HTERT RPE-1 (cell line): ENCODE data around the gene PPT2.
"Not testable (repeated sequence)": the region's sequence is repeated elsewhere in the genome, so short reads cannot be mapped to it uniquely, and the experiment has no call there.

Source experiments
- in situ Hi-C: fragments of 300-500 bp; cut with MboI; formaldehyde crosslinking; loops from 4 replicates; pipeline ENCODE4 v1.14.3; 2020; ENCODE audit warnings: low sequenced_read_pairs

Gene PPT2

DNA sequence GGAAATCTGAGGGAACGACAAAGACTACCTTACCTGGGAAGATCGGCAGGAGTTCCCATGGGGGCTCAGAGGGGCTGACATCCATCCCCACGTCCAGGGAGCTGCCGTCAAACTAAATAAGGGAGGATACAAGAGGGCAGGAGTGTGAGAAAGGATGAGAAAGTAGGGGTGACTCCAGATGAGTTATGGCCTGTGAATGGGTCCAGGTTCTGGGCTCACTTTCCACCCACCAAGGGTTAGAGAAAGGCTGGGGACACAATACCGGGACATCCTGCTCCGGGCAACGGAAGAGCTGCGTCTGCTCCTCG is 26.6 kb upstream of the PPT2 start:
- in situ Hi-C loops: no loop called here

DNA sequence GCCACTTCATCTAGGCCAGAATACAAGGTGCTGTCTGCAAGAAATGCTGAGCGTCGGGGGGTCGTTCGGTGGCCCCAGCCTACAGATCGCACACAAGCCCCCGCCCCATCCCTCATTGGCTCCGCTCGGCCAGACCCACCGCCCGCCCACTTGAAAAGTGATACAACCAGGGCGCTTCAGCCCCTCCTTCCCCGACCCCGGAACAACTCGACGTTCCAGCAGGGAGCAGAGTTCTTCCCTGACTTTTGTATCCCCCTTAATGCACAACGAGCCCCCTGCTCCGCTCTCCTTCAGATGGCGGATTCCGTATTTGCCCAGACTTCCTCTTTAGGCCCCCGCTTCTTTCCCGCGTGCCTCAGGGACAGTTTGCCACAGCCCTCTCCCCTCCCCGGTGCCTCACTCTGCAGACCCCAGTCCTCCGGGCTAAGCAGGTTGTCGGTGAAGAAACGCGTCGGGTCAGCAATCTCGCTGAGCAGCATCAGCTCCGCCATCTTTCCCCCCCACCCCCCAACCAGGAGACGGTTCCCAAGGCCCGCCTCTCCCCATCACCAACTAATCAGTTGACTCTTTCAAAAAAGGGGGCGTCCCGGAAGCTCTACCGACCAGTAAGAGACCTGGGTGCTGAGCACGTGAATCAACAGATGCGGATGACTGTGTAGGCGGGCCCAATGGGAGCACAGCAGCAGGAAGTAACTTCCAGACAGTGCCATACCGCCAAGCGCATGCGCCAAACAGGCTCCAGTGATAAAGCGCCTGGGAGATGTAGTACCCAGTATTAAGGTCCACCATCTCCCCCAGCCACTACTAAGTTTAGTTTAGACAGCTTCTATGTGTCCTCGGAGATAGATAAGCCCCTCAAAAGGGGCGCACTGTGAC is 26.0 kb upstream of the PPT2 start, which contains the start of gene ATF6B:
Gene ATF6B (minus strand): TSS at position 530 of the 876 bp plus-strand sequence. CDS start 39 bp downstream, at position 491.
- in situ Hi-C loops: no loop called here

DNA sequence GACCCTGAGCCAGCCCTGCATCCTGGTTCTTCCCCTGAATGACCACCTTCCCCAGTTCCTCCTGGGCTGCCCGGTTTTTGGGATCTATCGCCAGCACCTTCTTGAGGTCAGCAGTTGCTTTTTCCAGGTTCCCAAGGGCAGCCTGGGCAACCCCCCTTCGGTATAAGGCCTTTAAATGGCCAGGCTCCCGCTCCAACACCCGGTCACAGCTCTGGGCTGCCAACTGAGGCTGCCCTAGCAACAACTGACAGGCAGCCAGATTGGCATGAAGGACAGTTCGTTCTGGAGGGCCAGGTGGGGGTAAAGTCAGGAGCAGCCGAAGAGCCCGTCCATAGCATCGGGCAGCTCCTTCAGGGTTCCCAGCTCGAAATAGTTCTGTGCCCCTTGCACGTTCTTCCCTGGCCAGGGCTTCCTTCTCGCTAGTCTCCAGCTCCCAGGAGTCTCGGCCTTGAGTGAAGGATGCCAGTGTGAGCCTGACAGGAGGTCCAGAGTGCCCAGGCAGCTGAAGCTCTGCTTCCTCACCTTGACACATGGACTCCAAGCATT is 25.1 kb upstream of the PPT2 start:
- in situ Hi-C loops: no loop called here

DNA sequence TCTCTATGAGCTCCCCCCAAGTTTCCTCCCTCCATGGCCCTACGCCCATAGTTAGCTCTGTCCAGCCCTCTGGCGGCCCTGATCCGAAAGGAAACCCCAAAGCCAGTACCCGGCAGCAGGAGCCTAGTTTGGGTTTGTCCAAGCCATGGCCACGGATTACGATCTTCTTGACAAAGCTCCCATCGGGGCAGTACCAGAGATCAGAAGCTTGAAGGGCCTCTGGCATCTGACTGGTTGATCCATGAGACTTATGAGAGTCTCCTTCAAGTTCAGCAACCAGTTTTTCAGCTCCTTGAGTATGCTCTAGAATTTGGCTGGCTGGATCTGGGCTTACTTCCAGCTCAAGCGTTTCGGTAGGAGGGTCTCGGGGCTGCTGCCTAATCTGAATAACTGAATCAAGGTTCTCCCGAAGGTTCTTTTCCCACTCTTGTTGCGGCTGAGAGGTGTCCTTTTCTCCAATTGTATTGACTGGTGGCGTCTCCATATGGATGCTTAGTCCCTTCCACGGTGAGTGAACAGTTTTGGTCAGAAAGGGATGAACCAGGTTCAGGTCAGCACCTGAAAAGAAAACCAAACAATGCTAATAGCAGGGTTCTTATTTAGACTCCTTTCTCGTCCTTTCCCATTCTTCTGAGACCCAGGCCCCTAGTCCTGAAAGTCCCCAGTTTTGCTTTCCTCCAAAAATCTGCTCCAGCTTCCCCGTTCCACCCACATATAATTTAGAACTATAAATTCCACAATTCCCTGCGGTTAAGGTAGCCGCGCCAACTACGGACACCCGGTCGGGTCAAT is 24.4 kb upstream of the PPT2 start:
- in situ Hi-C loops: no loop called here

DNA sequence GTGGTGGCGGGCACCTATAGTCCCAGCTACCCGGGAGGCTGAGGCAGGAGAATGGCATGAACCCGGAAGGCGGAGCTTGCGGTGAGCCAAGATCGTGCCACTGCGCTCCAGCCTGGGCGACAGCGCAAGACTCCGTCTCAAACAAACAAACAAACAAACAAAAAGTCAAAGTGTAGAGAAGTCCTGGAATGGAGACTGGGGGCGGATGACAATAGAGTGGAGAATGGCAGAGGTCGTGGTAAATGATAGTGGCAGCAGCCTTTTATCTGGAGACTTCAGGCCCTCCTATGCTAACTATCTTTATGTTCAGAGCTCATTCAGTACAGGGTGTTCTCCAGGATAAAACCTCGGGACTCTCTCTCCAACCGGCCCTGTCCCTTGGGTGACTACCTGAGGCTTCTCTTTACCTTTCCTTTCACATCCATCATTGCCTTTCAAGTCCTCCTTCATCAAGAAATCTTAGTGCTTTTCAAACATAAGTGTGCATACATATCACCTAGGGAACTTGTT is 22.4 kb upstream of the PPT2 start:
- in situ Hi-C loops: no loop called here

DNA sequence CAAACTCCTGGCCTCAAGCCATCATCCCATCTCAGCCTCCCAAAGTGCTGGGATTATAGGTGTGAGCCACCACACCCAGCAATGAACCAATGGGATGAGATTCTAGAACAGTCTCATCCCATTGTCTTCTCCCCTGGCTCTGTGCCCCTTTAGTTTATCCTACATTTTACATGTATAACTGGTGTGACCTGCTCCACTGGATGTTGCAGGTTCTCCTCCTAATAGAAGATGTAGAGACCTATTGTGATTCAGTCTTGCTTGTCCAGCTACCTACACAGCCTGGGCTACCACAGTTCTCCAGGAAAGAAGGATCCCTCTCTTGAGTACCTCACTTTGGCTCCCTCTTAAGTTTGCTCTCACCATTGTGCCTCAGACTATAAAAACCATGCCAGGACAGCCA is 21.8 kb upstream of the PPT2 start:
- in situ Hi-C loops: no loop called here

DNA sequence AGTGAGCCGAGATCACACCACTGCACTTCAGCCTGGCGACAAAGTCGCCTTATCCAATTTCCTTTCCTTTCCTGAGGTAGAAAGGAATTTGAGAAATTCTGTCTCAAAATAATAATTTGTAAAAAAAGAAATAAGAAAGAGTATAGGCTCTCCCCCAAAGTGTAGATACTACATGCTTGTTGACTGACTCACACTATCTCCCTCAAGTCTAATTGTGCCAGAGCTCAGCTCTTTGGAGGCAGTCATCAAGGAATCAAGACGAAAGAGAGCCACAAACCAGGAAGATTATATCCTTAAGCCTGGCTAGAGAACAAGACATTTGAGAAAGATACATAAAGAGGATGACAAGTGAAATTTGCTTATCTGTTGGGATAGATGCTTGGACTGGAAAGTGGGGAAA is 20.2 kb upstream of the PPT2 start:
- in situ Hi-C loops: no loop called here

DNA sequence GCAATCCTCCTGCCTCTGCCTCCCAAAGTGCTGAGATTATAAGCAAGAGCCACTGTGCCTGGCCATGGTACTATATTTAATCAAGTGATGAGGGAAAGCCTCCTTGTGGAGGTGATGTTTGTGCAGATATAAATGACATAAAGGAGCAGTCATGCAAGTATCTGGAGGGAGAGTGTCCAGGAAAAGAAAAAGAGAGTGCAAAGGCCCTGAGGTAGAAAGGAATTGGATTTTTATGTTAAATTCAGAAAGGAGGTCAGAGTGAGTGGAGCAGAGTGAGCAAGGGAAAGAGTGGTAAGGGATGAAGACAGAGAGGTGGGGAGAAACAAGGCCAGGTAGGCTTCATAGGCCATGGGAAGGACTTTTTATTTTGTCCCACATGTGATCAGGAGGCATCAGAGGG is 16.5 kb upstream of the PPT2 start:
- in situ Hi-C loops: no loop called here

DNA sequence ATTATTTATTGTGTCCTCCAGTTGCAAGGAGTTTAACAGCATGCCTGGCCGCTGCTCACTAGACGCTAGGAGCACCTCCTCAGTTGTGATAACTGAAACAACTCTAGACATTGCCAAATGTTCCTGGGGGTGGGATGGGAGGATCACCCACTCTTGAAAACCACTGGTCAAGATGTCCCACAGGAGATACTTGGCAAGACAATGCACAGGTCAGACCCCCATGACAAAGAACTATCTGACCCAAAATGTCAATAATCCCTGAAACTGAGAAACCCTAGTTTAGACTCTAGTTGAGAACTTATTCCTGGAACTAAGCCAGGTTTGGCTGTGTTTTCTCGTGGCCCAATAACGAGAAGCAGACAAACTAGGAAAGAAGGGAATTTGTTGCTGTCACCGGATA is 14.4 kb upstream of the PPT2 start:
- in situ Hi-C loops: no loop called here

DNA sequence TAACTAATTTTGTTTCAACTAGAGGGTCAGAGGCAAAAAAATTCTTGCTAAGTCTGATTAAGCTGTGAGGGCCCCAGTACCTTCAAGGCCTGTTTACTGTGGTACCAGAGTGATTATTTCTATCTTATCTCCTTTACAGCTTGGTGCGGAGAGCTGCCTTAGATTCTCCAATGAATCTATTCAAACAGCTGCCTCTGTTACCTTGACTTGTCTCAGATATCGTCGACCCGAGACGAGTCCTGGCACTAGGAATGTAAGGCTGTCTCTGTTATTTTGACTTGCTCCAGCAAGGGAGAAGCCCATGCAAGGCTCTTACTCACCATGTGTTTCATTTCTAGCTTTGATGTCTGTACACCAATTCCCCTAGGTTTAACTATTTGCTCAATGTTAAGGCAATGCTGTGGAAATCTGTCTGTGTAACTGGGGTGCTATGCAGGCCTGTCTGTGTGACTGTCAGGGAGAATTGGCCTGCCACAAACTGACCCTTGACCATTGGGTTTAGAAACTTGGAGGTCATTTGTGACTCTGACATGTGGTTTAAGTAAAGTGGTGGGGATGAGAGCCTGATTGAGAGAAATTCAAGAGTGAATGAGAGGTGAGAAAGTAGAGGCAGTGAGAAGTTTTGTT is 13.4 kb upstream of the PPT2 start:
- in situ Hi-C loops: no loop called here

DNA sequence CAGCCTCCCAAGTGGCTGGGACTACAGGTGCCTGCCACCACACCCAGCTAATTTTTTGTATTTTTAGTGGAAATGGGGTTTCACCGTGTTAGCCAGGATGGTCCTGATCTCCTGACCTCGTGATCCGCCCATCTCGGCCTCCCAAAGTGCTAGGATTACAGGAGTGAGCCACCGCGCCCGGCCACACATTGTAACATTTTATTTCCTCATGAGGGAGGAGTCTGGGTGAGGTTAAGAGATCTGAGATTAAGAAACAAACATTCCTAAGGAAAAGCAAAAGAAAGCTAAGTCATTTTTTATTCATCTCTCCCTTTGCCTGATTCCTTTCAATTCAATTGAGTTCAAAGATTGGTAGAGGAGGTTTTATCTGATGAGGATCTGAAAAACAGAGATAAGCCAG is 9.7 kb upstream of the PPT2 start:
- in situ Hi-C loops: not testable (repeated sequence)

DNA sequence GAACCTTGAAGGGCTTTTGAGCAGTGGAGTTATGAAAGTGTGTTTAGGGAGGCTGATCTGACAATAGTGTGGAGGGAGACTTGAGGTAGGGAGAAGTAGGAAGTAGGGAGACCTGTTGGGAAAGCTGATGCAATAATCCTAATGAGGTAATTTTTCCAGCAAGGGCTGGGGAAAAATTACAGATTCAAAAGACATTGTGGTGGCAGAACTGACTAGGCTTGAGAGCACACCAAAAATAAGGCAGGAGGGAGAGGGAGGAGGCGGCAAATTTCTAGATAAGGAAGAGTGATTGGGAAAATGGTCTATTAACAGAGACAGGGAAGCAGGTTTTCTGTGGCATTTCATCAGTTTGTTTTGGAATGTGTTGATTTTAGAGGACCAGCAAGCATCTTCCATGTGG is 7.7 kb upstream of the PPT2 start:
- in situ Hi-C loops: no loop called here

DNA sequence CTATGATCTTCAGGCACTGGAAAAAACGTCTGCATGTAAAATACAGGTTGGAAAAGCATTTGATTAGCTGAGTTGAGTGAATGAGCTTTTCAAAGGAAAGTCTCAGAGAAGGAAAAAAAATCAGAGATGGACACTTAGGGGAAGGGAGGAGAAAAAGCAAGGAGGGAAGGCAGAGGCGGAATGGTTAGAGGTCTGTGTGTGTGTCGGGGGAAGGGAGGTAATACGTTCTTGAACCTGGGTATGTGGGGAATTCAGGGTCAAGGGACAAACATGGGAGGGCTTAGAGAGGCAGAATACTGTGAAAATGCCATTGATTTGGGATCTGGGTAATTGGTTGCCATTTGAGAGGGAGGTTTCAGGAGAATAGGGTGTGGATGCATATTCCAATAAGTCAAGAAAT is 7.3 kb upstream of the PPT2 start:
- in situ Hi-C loops: no loop called here

DNA sequence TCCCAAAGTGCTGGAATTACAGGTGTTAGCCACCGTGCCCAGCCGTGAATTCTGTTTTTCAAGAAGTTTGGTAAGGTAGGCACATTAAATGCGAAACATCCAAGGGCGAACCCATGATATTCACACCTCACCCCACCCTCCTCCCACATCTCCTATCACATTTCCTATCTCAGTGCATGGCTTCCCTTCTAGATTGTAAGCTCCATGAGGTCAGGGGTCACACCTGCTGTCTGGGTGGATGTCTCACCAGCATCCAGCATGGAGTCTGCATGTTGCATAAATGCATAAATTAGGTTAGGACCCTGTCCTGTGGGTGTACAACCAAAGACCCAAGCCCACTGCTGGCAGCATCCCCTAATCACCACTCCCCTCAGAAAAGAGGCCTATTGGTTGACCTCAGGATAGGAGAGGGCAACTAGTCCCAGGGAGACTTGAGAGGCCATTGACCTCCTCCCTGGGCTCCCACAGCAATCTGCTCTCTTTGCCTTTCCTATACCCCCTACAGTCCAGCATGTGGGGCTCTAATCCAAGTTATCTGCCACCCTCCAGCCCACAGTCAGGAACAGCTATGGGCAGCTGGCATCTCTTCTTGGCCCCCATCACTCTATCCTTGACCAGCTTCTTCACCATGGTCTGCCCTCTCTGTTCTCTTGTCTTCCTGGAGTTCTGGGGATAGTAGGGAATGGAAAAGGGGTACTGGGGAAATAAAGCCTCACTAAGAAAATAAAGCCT is 6.4 kb upstream of the PPT2 start:
- in situ Hi-C loops: no loop called here

DNA sequence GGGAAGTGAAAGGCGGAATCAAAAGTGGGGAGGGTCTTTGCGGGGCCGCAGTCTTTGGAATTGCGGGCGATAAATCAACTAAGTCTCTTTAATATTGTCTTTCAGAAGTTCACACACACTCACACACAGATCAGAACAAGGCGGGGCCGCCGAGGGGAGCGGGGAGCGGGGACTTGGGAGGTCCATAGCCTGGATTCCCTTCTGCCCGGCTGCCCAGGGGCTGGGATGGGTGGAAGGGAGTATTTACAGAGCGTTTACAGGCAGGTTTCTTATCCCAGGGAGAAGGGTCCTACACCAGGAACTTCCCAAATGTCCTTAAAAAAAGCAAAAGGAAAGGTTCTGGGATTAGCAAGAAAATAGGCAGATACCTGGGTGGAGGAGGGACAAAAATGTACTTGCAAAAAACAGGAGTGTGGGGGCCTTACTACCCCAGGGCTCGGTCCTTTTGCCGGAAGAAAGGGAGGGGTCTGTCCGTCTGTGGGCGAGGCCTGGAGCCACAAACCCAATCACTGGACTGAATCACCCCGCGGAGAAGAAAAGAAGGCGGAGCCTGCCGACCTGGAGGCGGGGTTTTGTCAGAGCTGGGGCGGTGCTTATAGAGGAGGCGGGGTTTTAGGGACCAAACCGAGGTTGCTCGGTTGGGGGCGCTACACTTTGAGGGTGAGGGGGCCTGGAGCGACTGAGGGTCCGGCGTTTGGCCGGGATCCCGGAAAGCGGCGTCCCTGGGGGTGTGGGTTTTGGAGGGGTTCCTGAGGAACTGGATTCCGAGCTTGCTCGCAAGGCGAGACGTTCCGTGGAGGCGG is 5.5 kb upstream of the PPT2 start:
- in situ Hi-C loops: no loop called here

DNA sequence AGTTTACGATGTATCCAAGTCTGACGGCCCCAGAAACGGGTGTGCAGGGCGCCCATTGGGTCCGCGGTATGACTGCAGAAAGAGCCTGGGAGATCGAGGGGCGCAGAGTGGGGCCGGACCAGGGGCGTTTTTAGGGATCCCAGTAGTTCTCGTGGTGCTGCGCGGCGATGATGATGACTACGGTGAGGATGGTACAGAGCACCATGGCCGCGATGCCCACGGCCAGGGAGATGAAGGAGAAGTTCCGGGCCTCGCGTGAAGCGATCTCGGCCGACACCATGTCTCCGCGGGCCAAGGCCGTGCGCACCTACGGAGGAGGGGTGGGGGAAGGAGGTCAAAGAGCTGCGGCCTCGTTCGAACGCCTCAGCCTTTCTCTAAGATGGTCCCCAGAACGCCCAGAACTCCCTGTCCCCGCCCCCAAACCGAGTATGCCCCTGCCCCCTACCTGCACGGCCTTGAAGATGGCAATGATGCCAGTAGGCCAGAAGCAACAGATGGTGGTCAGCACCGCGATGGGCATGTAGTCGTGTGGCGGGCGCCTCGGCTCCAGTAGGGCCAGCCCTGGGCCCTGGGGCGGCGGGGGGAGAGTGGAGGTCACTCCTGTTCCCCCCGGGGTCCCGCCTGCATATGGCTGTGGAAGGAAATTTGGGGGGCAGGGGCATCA is 4.7 kb upstream of the PPT2 start:
- in situ Hi-C loops: no loop called here

DNA sequence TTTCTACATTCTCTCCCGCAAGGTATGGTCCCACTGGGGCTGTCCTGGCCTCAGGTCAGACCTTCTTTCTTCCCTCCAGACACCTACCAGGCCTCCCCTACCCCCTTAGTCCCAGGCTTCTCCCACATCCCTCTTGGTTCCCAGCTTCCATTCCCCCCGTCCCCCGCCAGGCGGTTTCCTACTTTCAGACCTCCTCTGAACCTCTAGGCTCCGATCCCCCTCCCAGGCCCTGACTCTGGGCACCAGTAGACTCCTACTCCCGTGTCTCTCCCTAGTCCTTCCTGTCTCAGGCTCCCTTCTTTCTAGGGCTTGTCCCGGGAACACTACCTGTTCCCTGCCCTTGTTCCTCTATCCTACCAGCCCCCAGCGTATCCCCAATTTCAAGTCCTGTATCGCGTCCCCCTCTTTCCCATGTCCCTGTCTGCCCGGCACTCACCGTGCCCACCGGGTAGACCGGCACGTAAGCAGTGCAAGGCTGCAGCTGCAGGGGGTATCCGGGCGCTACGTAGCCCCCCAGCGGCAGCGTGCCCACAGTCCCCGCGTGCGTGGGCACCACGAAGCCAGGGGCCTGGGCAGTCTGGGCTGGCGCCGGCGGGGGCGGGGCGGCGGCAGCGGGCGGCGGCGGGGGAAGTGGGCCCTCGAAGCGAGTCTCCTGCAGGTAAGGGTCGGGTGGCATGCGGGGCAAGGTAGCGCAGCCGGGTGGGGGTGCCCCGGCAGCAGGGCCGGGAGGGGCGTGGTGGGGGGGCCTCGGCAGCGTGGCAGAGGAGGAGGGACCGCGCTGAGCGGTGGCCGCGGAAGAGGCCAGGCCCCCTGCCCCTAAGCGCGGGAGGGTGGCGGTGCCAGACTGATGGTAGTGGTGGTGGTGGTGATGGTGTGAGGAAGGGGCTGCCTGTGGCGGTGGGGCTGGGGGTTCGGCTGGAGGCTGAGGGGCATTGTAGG is 3.7 kb upstream of the PPT2 start:
- in situ Hi-C loops: no loop called here

DNA sequence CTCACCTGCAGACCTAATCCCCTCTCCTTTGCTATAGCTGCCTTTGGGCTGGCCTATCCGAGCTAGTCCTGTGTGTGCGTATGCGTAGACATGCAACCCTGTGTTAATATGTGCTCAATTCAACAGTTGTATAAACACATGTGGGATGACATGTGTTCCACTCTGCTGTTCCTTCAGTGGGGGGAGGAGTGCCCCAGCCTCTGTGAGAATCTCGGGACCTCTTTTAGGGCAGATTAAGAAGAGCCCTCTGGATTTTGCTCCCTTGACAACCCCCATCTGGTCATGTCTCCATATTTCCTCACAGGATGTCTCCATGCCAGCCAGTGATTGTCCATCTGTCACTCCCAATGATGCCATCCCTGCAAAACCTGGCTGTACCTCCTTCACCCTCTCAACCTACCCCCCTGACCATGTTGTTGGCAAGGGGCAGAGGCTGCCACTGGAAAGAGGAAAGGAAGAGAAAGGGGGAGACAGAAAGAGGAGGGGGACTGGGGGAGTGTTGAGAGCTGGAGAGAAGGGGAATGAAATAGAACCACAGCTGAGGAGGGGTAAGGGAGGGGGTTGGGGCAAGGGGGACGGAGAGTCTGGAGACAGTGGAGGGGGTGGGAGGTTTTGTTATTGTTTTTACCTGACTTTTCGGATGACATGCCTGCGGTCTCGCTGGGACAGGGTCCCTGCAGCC is 2.6 kb upstream of the PPT2 start:
- in situ Hi-C loops: no loop called here
